Suppressor macrophage (primary cell): ENCODE data around the gene SLC18A2.

Experiments
- DNase-seq, 4 experiments: peaks; one replicate each; pipeline ENCODE4 v3.0.0-alpha.2; 2020 to 2022

SLC18A2 gene

GRCh38 chr10:117239051-117239450 is 1.9 kb upstream of the SLC18A2 start:
- DNase-seq, result no peak

GRCh38 chr10:117239721-117240620 is 943 bp upstream of the SLC18A2 start:
- DNase-seq, result no peak

- peak in 2 of 4 experiments; percentile 14 to 35 for DNase-seq
Observed at GRCh38 chr10:117241541-117242462, 888 bp downstream of the SLC18A2 start.

- no peak for DNase-seq
Observed at GRCh38 chr10:117242463-117242832, 1.5 kb downstream of the SLC18A2 start.

DNA sequence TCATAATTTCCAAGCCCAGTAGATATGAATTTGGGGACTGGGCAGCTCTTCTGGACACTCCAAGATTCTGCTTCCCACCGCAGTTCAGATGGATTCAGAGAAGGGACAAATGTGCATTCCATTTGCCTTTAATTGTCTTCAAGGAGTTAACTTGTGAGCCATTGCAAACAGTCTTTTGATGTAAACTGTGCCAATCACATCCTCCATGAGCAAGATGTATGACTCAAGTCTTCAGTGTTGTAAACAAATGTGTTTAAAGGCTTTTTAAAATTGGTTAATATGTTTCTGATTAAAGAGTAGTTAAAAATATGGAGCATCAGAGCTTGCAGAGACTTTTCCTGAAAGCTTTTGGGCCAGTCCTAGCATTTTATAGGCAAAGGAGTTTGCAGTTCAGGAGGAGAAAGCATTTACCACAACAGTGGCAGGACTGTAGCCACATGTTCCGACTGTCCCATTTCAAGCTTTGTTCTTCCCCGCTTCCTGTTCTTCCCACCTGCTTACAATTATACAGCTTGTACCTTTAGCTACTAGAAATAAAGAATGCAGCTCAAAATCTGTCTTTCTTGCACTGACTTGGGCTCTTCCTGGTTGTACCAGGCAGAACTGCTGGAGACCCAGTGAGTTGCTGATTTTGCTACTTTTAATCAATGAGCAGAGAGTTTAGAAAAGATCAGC is 6.2 kb downstream of the SLC18A2 start:
- no peak for DNase-seq

- no peak for DNase-seq
Observed at GRCh38 chr10:117248750-117249465, 8.0 kb downstream of the SLC18A2 start.

- peak in 1 of 4 experiments; percentile 10 for DNase-seq
Observed at GRCh38 chr10:117249493-117250093, 8.7 kb downstream of the SLC18A2 start.

DNA sequence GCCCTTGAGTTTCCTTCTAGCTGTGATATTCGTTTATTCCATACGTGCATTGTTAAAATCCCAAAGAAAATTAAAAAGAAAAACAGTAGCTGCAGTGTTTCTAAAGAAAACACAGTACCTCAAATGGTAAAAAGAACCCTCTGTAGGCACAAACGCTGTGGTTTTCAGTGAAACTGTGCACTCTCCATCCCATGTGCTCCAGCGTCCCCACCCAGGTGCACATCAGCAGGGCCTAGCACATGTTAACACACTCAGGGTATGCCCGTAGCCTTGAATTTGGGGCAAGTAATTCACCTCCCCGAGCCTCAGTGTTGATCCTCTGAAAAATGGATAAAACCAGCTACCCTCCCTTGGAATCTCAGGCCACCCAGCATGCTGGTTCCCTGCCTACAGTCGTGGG is 9.5 kb downstream of the SLC18A2 start:
- DNase-seq, result no peak

DNA sequence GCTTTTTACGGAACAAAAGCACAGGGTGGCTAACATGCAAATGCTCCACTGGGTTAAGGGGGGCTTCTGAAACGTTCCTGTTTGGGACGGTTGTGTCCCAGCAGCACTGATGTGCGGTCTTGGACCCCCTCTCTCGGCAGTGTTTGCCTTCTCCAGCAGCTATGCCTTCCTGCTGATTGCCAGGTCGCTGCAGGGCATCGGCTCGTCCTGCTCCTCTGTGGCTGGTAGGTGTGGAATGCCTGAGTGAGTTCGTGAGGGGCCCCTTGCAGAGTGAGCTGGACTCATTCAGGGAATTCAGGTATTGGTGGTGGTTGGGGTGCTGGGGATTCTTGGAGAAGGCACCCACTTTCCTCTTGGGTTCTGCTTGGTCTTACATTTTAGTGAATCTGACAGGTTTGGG is 13.0 kb downstream of the SLC18A2 start:
- DNase-seq, result no peak

GRCh38 chr10:117254338-117254737 is 13.4 kb downstream of the SLC18A2 start:
- DNase-seq, result no peak

GRCh38 chr10:117254774-117255735 is 14.1 kb downstream of the SLC18A2 start:
- no peak for DNase-seq

DNA sequence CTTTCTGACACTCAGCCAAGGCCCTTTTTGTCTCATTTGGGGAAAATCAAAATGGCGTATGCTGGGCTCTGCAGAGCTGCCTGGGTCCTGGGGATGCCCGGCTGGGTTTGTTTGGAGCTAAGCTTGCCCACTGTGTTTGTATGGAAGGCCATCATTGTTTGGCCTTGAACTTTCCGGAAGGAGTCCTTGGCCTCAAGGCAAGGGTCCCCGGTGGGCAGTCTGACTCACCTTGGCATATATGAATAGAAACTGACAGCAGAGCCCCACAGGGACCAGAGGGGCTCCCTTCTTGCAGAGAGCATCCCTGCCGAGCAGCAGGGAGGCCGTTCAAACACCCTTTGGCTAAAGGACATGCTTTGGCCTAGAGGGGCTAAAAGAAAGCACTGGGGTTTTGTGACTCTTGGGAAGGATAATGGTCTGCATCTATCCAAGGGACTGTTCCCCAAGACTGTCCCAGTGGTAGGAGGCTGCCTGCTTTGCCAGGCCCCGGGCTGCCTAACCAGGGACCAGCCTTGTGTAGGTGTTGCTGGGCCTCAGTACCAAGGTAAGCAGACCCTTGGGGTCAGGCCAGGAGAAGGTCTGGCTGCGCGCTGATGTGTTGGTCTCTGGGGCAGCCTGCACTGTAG is 15.0 kb downstream of the SLC18A2 start:
- DNase-seq, result no peak

DNA sequence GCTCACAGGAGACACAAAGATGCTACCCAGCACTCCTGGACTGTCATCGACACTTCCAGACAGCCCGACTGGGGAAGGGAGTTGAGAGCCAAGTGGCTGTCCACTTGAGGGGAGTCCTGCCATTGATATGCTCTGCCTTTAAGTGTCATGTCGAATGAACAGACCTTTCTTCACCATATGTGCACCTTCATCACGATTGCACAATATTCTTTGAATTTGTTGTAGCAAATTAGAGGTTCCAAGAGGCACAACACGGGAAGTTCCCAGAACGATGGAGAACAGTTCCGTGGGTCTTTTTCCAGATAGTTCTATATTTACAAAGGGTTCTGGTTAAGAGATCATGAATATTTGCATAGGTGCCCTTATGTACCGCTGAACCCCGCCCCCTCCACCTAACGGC is 16.0 kb downstream of the SLC18A2 start:
- DNase-seq, result no peak

- no peak for DNase-seq
Observed at GRCh38 chr10:117257721-117258120, 16.8 kb downstream of the SLC18A2 start.

DNA sequence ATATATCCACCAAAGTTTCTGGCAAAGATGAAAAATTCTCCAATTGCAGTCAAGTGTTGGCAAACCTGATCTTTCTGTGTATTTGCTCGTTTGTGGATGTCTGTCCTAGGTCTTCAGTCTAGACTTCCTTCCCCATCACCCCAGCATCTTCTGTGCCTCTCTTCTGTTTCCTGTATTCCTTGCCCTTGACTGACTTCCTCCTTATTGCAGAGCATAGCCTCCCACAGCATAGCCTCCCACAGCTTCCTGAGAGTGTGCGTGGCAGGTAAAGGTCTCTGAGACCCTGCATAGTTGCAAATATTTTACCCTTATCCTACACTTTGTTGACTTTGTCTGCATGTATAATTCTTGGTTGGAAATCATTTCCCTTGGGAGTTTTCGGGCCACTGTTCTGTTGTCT is 18.4 kb downstream of the SLC18A2 start:
- DNase-seq, result peak; percentile 25 to 59 (median 48)

DNA sequence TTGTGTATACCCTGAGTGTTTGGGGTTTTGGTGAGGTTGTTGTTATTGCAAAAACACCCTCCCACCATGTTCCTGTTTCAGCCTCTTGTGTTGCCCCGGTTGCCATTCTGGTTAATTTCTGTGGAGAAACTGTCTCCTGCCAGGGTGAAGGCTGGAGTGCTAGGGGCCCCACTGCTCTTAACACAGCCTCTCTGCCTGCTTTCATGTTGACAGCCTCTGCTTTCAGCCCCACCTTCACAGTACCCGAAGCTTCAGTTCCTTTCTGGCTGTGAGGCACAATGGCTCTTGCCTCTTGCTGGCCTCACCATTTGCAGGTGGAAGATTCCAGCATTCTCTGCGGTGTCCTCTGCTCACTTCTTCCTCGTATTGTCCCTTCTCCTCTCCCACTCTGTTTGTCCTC is 19.2 kb downstream of the SLC18A2 start:
- DNase-seq, result peak in 3 of 4 experiments; percentile 44 to 53 (median 46)

- no peak for DNase-seq
Observed at GRCh38 chr10:117261501-117261900, 20.6 kb downstream of the SLC18A2 start.

DNA sequence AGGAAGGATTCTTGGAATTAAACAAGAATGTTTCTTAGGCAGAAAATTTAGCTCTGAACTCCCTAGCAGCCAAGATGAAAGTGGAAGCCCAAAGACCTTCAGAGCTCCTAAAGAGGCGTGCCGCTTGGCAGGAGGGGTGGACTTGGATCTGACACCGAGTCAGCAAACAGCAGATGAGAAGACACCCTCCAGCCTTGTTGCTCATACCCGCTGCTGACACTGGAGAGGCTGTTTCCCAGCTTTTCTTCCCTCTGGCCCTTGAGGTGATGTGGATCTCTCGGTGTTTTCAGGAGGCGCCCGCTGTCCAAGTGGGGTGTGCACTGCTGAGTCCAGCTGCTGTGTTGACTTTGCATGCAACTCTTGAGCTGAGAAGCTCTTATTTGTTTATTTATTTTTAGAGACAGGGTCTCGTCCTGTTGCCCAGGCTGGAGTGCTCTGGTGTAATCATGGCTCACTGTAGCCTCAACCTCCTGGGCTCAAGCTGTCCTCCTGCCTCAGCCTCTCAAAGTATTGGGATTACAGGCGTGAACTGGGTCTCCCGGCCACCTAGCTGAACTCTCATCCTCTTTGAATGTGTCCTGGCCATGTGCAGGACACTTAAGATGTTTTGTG is 21.5 kb downstream of the SLC18A2 start:
- no peak for DNase-seq

DNA sequence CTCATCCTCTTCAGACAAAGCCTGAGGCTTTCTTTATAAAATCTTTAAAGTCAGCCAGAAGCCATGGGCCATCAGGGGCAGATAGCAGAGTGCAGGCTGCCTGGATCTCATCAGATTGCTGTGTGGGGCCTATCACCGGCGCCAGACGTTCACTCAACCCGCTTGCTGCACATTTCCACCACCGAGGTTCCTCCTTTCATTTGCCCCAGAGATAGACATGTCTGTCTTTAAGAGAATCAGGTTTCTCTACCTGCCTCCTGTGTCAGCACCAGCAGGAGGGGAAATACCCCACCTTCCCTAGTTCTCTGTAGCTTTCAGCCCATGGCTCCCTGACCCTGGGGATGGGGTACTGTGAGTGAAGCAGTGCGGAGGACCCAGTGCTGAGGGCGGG is 22.0 kb downstream of the SLC18A2 start:
- DNase-seq, result no peak

DNA sequence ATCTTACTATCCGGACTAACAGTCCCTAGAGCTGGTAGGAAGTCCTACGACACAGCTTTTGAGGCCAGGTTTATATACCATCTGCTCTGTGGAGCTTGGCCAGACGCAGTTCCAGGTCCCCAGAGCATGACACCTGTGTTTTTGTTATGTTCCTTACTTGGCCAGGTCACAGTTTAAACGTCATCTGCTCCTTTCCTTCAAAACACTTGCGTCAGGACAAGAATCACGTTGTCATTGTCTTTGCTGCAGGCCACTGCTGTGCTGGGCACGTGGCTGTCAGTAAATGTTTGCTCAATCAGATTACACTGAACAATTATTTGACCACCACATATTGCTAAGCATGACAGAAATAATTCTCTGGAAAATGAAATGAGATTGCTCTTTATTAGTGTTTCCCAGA is 23.9 kb downstream of the SLC18A2 start:
- no peak for DNase-seq
